ENCODE measurements around the gene TTLL13.
"Not testable (repeated sequence)": the region's sequence is repeated elsewhere in the genome, so short reads cannot be mapped to it uniquely, and the experiment has no call there.

- TF ChIP-seq POLR2AphosphoS5, POLR2A (IDR thresholded peaks at IDR 0.05; ENCODE audit: low read depth, low read length): not testable (repeated sequence)
Measured at GRCh38 chr15:90293040-90293810, 43.9 kb downstream of the TTLL13 start.

All from GM12891 (cell line).